Nephron progenitor cell (in vitro differentiated cells): Measurements from ENCODE around the gene ADARB2.

Experiments used
- DNase-seq: peaks from one replicate; pipeline ENCODE4 v3.0.0; 2021
- H3K27ac Mint-ChIP-seq: 2 replicates; pipeline ENCODE4 v1.8.0; 2021; ENCODE audit warnings: mild to moderate bottlenecking, moderate library complexity, mixed read lengths
- H3K27me3 Mint-ChIP-seq: 2 replicates; pipeline ENCODE4 v1.8.0; 2021; ENCODE audit warnings: mild to moderate bottlenecking, low read depth, mixed read lengths; ENCODE audit not compliant: poor library complexity
- H3K36me3 Mint-ChIP-seq: 2 replicates; pipeline ENCODE4 v1.8.0; 2021; ENCODE audit warnings: low read depth, mixed read lengths
- H3K4me1 Mint-ChIP-seq: 2 replicates; pipeline ENCODE4 v1.8.0; 2021; ENCODE audit warnings: mixed read lengths
- H3K4me3 Mint-ChIP-seq: 2 replicates; pipeline ENCODE4 v1.8.0; 2021; ENCODE audit warnings: mild to moderate bottlenecking, moderate library complexity, mixed read lengths
- H3K9me3 Mint-ChIP-seq: 2 replicates; pipeline ENCODE4 v1.8.0; 2021; ENCODE audit warnings: mild to moderate bottlenecking, moderate library complexity, mixed read lengths
- CTCF ChIP-seq: fragments of 200-600 bp; sonication (generic); IDR thresholded peaks from 2 replicates; pipeline ENCODE4 v1.5.0; 2021; ENCODE audit warnings: antibody characterized with exemption

Gene ADARB2

GRCh38 chr10:1410469-1411395 lies 326.6 kb downstream of the ADARB2 start:
- Mint-ChIP-seq H3K36me3 (no peaks in the 10 kb centered on the region), H3K27me3 (peaks cover 12% of the 10 kb centered on the region), H3K9me3 (no peaks in the 10 kb centered on the region), H3K27ac (no peak overlapping the region), H3K4me3 (no peak overlapping the region), H3K4me1 (peaks cover 6% of the 10 kb centered on the region)
- DNase-seq, result no peak
- no peak for TF ChIP-seq CTCF

GRCh38 chr10:1410032-1410431 lies 327.3 kb downstream of the ADARB2 start:
- Mint-ChIP-seq H3K4me1 (peaks cover 6% of the 10 kb centered on the region), H3K27me3 (peaks cover 12% of the 10 kb centered on the region), H3K36me3 (no peaks in the 10 kb centered on the region), H3K9me3 (no peaks in the 10 kb centered on the region), H3K4me3 (no peak overlapping the region), H3K27ac (no peak overlapping the region)
- DNase-seq, result no peak
- TF ChIP-seq CTCF, result no peak

GRCh38 chr10:1409392-1409791 lies 327.9 kb downstream of the ADARB2 start:
- DNase-seq, result no peak
- H3K36me3 Mint-ChIP-seq, result no peaks in the 10 kb centered on the region
- H3K27me3 Mint-ChIP-seq, result peaks cover 12% of the 10 kb centered on the region
- no peak for TF ChIP-seq CTCF
- no peak overlapping the region for H3K27ac Mint-ChIP-seq
- no peak overlapping the region for H3K4me3 Mint-ChIP-seq
- H3K4me1 Mint-ChIP-seq, result peaks cover 6% of the 10 kb centered on the region
- H3K9me3 Mint-ChIP-seq, result no peaks in the 10 kb centered on the region

- Mint-ChIP-seq H3K27me3 (peaks cover 12% of the 10 kb centered on the region), H3K36me3 (no peaks in the 10 kb centered on the region), H3K9me3 (no peaks in the 10 kb centered on the region), H3K27ac (no peak overlapping the region), H3K4me1 (peaks cover 6% of the 10 kb centered on the region), H3K4me3 (no peak overlapping the region)
- DNase-seq, result no peak
- no peak for TF ChIP-seq CTCF
Observed at GRCh38 chr10:1408651-1409367, 328.5 kb downstream of the ADARB2 start.

GRCh38 chr10:1406967-1407945 lies 330.1 kb downstream of the ADARB2 start:
- no peak for TF ChIP-seq CTCF
- no peaks in the 10 kb centered on the region for H3K9me3 Mint-ChIP-seq
- DNase-seq, result no peak

More at GRCh38 chr10:1406967-1407945, 330.1 kb downstream of the ADARB2 start:
- H3K27ac Mint-ChIP-seq, result no peak overlapping the region
- H3K36me3 Mint-ChIP-seq, result no peaks in the 10 kb centered on the region
- H3K4me1 Mint-ChIP-seq, result peaks cover 6% of the 10 kb centered on the region
- H3K27me3 Mint-ChIP-seq, result peaks cover 7% of the 10 kb centered on the region
- H3K4me3 Mint-ChIP-seq, result no peak overlapping the region
